Erythroblast (primary cell): ENCODE results near the gene PHOX2A.

ENCODE experiments used
- GATA1 ChIP-seq: IDR thresholded peaks from 2 replicates; pipeline ENCODE4 v1.6.1; 2011; ENCODE audit warnings: low read depth, mild to moderate bottlenecking, control low read depth, low read length, moderate library complexity
- POLR2A ChIP-seq: IDR thresholded peaks from 2 replicates; pipeline ENCODE4 v1.6.1; 2011; ENCODE audit warnings: mild to moderate bottlenecking, low read length

DNA sequence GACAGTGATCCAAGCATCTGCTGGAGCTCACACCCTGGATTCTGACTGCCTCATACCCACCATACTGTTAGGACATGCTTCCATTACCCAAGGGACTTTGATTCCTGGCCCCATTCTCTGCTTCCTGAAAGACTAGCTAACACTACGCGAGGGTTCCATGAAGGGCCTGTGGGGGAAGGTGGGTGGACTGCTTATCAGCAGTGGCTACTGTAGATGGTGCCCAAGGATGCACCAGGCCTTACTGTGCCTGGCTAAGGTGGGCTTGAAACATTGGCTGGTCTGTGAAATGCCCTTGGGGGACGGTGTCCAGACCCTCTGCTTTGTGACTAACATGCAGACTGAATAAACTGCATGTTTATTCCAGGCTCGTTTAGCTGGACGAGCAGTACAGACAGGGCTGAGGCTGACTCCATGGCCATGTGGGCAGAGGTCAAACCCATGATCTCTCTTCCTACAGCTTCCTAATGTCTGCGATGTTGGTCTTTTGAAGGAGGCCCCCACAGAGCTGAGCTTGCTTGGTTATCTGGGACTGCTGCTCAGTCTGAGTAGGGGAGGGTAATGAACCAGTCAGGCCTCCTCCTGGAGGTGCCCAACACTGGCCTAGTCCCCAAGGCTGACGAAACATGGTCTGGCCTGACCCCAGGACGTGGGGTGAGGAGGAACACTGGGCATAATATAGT is 48.3 kb upstream of the PHOX2A start:
- TF ChIP-seq POLR2A (no peak), GATA1 (no peak)
